NOMO-1 treated with DMSO at 0.1 percent for 48 hours (cell line): ENCODE measurements around the gene COLEC11.

Experiments used
- DNase-seq: peaks from one replicate; lab custom pipeline; 2025; ENCODE audit not compliant: unreplicated experiment; lab: John Stamatoyannopoulos, UW

COLEC11 gene

GRCh38 chr2:3670376-3670775 is 75.5 kb downstream of the COLEC11 start:
- no peak for DNase-seq

GRCh38 chr2:3670941-3671340 is 76.0 kb downstream of the COLEC11 start:
- DNase-seq = no peak

- no peak for DNase-seq
Measured at GRCh38 chr2:3672861-3673678, 78.2 kb downstream of the COLEC11 start.

GRCh38 chr2:3674066-3674845 is 79.3 kb downstream of the COLEC11 start:
- no peak for DNase-seq

GRCh38 chr2:3675687-3676086 is 80.8 kb downstream of the COLEC11 start:
- no peak for DNase-seq

- DNase-seq = no peak
Measured at GRCh38 chr2:3677436-3677835, 82.5 kb downstream of the COLEC11 start.

- DNase-seq = no peak
Measured at GRCh38 chr2:3678212-3678611, 83.3 kb downstream of the COLEC11 start.

GRCh38 chr2:3679180-3679579 is 84.3 kb downstream of the COLEC11 start:
- no peak for DNase-seq

- no peak for DNase-seq
Measured at GRCh38 chr2:3679616-3680393, 84.9 kb downstream of the COLEC11 start.

- no peak for DNase-seq
Measured at GRCh38 chr2:3680548-3681345, 85.8 kb downstream of the COLEC11 start.

- no peak for DNase-seq
Measured at GRCh38 chr2:3681625-3682024, 86.7 kb downstream of the COLEC11 start.

- no peak for DNase-seq
Measured at GRCh38 chr2:3682811-3683210, 87.9 kb downstream of the COLEC11 start.

- no peak for DNase-seq
Measured at GRCh38 chr2:3683748-3684454, 89.0 kb downstream of the COLEC11 start.

GRCh38 chr2:3689998-3690748 is 95.3 kb downstream of the COLEC11 start:
- DNase-seq = no peak

- DNase-seq = no peak
Measured at GRCh38 chr2:3692375-3692774, 97.5 kb downstream of the COLEC11 start.
